ENCODE measurements around the gene APOL1. TPM values are rescaled to one million over a fixed set of nuclear protein-coding genes. Genes with fewer than 3 reads are reported as not detected.

The APOL1 gene
- total and polyA plus RNA-seq, 2 of the 4 experiments (the other 2 are of a cell fraction) = 0.36 to 0.77 TPM

- H3K23ac ChIP-seq (ENCODE audit: low read depth, low read length) = no peak overlapping the region
- no peaks in the 10 kb centered on the region for H3K36me3 ChIP-seq (ENCODE audit: control insufficient read depth, insufficient read depth, low read length)
- H3K9ac ChIP-seq (ENCODE audit: low read depth, low read length) = no peak overlapping the region
- H4K8ac ChIP-seq (ENCODE audit: low read depth in 2 of 2, low read length in 2 of 2) = no peak overlapping the region
- peaks cover 55% of the 10 kb centered on the region for H3K27me3 ChIP-seq (ENCODE audit: control insufficient read depth, insufficient read depth, low read length)
- H2AK5ac ChIP-seq (ENCODE audit: low read depth, low read length) = no peak overlapping the region
- no peaks in the 10 kb centered on the region; the same call in 1 of the 2 replicates for H3K9me1 ChIP-seq (ENCODE audit: insufficient read depth, low read length)
- H3K4ac ChIP-seq (ENCODE audit: low read depth, low read length) = no peak overlapping the region
- H3K4me1 ChIP-seq (ENCODE audit: control insufficient read depth, insufficient read depth, low read length) = no peaks in the 10 kb centered on the region
- no peak overlapping the region for H3K18ac ChIP-seq (ENCODE audit: low read depth, low read length)
- no peak overlapping the region for H3K14ac ChIP-seq (replicated peaks; ENCODE audit: low read depth, low read length)
- no peaks in the 10 kb centered on the region for H4K20me1 ChIP-seq (ENCODE audit: insufficient read depth, low read length)
- no peak overlapping the region for H2AFZ ChIP-seq (replicated peaks; ENCODE audit: low read length, poor library complexity)
- 100% methylated on average over 2 of the region's 4 CpGs; no CpG with 5 or more reads in 1 of the 2 experiments for WGBS, 2 experiments (ENCODE audit: extremely low coverage in 2 of 2, insufficient read length in 1 of 2)
- H3K4me2 ChIP-seq (ENCODE audit: low read depth, low read length) = no peak overlapping the region
- H2BK20ac ChIP-seq (ENCODE audit: low read depth, low read length) = no peak overlapping the region
- 0 out of 2 replicates have a peak, but pooled peaks cover 2% of the 10 kb centered on the region for H3K9me3 ChIP-seq (ENCODE audit: control insufficient read depth, insufficient read depth, low read length)
- H4K5ac ChIP-seq (ENCODE audit: low read depth, low read length) = no peak overlapping the region
- H2BK5ac ChIP-seq (ENCODE audit: low read depth, low read length, poor library complexity, severe bottlenecking) = no peak overlapping the region
- no peak for ATAC-seq (ENCODE audit: low read depth)
- no peak for TF ChIP-seq CTCF (conservative IDR thresholded peaks at IDR 0.05; ENCODE audit: low read depth, low read length)
- TF ChIP-seq NFE2L2 (IDR thresholded peaks at IDR 0.05; ENCODE audit: low read depth, low read length) = no peak
- in situ Hi-C loops (cut with MboI; ENCODE audit: low sequenced_read_pairs) = no loop called here
- no peak overlapping the region for H3K56ac ChIP-seq (ENCODE audit: extremely low read depth, insufficient read depth, low read length)
- no peak overlapping the region for H2BK15ac ChIP-seq (ENCODE audit: low read depth, low read length)
- no peak overlapping the region for H2BK120ac ChIP-seq (ENCODE audit: low read depth, low read length)
- POLR2A ChIA-PET (ENCODE audit: unreplicated experiment) = no interaction called here
- intact Hi-C loops (cut with micrococcal nuclease) = no loop called here
- DNase-seq = no peak
- CTCF ChIA-PET = no interaction called here
- no TSS peak for BruUV-seq (replicated peaks)
- no peak overlapping the region for H3K27ac ChIP-seq (ENCODE audit: insufficient read depth, low read length)
- no peak overlapping the region for H3K4me3 ChIP-seq (ENCODE audit: insufficient read depth, low read depth, low read length)
- no peak overlapping the region for H4K91ac ChIP-seq (ENCODE audit: insufficient read depth, low read depth, low read length)
- dilution Hi-C loops (cut with HindIII; ENCODE audit: low sequenced_read_pairs, unreplicated experiment) = no loop called here
- no peaks in the 10 kb centered on the region for H3K79me1 ChIP-seq (ENCODE audit: low read depth in 1 of 2, low read length in 2 of 2)
- no peak overlapping the region for H2AK9ac ChIP-seq (replicated peaks; ENCODE audit: low read depth, low read length, poor library complexity)
These were observed 39.3 kb upstream of the APOL1 start for GRCh38 chr22:36213586-36213985.

Data from IMR-90 (cell line).